Activated naive CD8-positive, alpha-beta T cell (primary cell): ENCODE measurements around the gene IGF2R.
"Not testable (repeated sequence)": the region's sequence is repeated elsewhere in the genome, so short reads cannot be mapped to it uniquely, and the experiment has no call there.

ENCODE experiments used
- H3K27ac Mint-ChIP-seq: one replicate; pipeline ENCODE4 v1.8.0; 2021; ENCODE audit warnings: mixed read lengths
- H3K27me3 Mint-ChIP-seq: one replicate; pipeline ENCODE4 v1.8.0; 2021; ENCODE audit warnings: mixed read lengths
- H3K36me3 Mint-ChIP-seq: one replicate; pipeline ENCODE4 v1.8.0; 2021; ENCODE audit warnings: mixed read lengths
- H3K4me1 Mint-ChIP-seq: one replicate; pipeline ENCODE4 v1.8.0; 2021; ENCODE audit warnings: low read depth, mixed read lengths
- H3K4me3 Mint-ChIP-seq: one replicate; pipeline ENCODE4 v1.8.0; 2021; ENCODE audit warnings: mild to moderate bottlenecking, mixed read lengths
- H3K9me3 Mint-ChIP-seq: one replicate; pipeline ENCODE4 v1.8.0; 2021; ENCODE audit warnings: low read depth, mixed read lengths

IGF2R gene

DNA sequence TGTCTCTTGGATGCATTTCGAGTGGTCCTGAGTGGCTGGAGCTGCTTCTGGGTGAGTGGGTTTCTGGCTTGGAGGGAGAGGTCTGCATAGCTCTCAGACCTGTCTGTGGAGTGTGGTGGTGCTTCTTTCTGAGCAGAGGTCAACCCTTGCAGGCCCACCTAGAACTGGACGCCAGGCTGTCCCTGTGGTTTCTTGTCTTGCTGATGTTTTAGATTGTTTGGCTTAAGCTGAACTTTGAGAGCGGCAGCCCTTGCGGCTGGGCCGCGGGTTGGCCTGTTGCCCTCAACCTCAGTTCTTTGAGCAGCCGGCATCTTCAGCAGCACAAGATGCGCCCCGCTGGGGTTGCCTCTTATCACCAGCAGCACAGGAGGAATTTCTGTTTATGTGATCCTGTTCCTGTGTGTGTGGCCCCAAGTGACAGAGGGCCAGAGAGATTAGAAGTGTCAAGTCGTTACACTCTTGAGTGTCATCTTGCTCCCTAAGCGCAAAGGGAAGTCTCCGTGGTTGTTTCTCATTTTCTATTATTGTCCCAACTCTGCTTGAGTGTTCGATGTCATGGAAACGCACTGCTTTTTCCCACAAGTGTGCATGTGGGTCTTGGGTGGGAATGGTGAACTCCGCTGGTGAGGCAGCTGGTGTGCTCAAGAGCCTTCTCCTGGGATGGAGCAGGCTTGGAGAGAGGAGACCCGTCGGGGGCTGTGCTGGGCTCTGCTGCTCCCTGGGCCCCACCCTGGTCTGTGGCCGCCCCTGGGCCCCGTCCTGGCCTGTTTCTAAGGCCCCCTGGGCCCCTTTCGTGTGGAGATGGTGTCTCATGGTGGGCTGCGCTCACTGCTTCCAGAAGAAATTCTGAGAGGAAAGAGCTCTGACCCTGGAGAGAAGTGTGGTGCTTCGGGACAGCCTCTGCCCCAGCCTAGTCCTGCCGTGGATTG, 132.7 kb downstream of the IGF2R start:
- H3K27me3 Mint-ChIP-seq: no peaks in the 10 kb centered on the region
- H3K27ac Mint-ChIP-seq: peak overlapping the region; percentile 41
- no peaks in the 10 kb centered on the region for H3K9me3 Mint-ChIP-seq

DNA sequence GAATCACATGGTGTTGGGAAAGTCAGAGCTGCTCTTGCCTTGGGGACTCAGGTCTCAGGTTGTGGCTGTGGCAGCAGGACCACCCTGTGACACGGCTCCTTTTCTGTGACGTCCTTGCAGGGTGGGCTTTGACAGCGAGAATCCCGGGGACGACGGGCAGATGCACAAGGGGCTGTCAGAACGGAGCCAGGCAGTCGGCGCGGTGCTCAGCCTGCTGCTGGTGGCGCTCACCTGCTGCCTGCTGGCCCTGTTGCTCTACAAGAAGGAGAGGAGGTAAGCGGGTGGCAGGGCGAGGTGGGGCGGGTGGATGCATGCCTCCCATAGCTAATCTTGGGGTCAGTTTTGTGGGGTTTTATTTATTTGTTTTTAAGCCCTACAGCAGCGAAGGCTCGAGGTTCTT, 133.5 kb downstream of the IGF2R start:
- Mint-ChIP-seq H3K4me3 (no peak overlapping the region), H3K36me3 (peaks cover 7% of the 10 kb centered on the region), H3K27ac (no peak overlapping the region), H3K27me3 (no peaks in the 10 kb centered on the region), H3K9me3 (no peaks in the 10 kb centered on the region), H3K4me1 (peaks cover 11% of the 10 kb centered on the region)

More for the DNA sequence above, 132.7 kb downstream of the IGF2R start:
- H3K4me3 Mint-ChIP-seq: no peak overlapping the region
- H3K36me3 Mint-ChIP-seq: peaks cover 7% of the 10 kb centered on the region
- H3K4me1 Mint-ChIP-seq: peaks cover 11% of the 10 kb centered on the region

DNA sequence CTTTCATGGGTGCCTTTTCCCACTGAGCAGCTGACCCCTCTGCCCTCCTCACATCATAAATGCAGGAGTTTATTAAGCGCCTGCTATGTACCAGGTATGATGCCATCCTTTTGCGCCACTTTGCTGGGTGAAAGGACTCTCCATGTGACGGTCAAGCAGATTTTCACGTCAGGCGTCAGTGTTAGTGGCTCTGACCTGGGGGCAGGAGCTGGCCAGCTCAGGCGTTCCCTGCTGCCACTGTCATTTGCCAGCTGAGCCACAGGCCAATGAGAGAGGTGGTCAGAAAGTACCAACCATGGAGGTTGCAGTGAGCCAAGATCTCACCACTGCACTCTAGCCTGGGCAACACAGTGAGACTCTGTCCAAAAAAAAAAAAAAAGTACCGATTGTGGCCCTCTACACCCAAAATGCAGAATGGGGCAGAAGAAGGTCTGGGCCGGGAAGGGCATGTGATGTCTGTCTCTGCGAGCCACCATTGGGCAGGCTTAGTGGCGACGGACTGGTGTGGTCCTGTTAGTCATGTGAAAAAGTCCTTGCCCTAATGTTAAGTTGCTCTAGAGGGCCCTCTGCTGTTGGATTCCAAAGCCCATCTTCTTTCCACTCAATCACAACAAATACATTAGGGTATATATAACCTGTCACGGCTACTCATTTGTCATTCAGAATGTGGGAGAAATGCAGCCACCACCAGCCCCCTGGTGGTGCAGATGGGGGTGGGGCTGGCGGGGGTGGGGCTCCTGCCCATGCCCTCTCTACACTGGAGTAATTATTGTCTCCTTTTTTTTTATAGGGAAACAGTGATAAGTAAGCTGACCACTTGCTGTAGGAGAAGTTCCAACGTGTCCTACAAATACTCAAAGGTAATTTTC, 134.3 kb downstream of the IGF2R start:
- Mint-ChIP-seq H3K4me1 (peaks cover 13% of the 10 kb centered on the region), H3K27me3 (no peaks in the 10 kb centered on the region), H3K9me3 (no peaks in the 10 kb centered on the region), H3K27ac (no peak overlapping the region), H3K36me3 (peaks cover 7% of the 10 kb centered on the region), H3K4me3 (no peak overlapping the region)

DNA sequence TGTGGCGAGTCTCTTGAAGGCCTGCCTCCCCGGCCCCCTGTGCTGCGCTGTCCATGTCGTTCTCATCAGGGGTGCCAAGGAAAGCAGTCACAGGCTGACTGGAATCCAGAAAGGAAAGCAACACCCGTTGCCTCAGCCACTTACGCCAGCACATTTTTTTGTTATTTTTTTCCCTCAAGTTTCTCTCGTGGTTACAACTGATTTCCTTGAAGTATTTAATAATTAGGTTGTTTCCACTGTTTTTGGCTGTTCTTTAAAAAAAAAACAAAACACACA, 134.9 kb downstream of the IGF2R start:
- Mint-ChIP-seq H3K9me3 (no peaks in the 10 kb centered on the region), H3K4me3 (no peak overlapping the region), H3K36me3 (peaks cover 7% of the 10 kb centered on the region), H3K27ac (no peak overlapping the region), H3K4me1 (peaks cover 14% of the 10 kb centered on the region), H3K27me3 (no peaks in the 10 kb centered on the region)

DNA sequence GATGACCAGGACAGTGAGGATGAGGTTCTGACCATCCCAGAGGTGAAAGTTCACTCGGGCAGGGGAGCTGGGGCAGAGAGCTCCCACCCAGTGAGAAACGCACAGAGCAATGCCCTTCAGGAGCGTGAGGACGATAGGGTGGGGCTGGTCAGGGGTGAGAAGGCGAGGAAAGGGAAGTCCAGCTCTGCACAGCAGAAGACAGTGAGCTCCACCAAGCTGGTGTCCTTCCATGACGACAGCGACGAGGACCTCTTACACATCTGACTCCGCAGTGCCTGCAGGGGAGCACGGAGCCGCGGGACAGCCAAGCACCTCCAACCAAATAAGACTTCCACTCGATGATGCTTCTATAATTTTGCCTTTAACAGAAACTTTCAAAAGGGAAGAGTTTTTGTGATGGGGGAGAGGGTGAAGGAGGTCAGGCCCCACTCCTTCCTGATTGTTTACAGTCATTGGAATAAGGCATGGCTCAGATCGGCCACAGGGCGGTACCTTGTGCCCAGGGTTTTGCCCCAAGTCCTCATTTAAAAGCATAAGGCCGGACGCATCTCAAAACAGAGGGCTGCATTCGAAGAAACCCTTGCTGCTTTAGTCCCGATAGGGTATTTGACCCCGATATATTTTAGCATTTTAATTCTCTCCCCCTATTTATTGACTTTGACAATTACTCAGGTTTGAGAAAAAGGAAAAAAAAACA, 136.1 kb downstream of the IGF2R start:
- Mint-ChIP-seq H3K4me1 (peaks cover 12% of the 10 kb centered on the region), H3K9me3 (no peaks in the 10 kb centered on the region), H3K27me3 (no peaks in the 10 kb centered on the region), H3K36me3 (peaks cover 5% of the 10 kb centered on the region), H3K4me3 (no peak overlapping the region), H3K27ac (no peak overlapping the region)

DNA sequence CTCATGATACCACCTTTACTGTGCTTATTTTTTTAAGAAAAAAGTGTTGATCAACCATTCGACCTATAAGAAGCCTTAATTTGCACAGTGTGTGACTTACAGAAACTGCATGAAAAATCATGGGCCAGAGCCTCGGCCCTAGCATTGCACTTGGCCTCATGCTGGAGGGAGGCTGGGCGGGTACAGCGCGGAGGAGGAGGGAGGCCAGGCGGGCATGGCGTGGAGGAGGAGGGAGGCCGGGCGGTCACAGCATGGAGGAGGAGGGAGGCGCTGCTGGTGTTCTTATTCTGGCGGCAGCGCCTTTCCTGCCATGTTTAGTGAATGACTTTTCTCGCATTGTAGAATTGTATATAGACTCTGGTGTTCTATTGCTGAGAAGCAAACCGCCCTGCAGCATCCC, 137.1 kb downstream of the IGF2R start:
- Mint-ChIP-seq H3K9me3 (no peaks in the 10 kb centered on the region), H3K27me3 (no peaks in the 10 kb centered on the region), H3K4me1 (peaks cover 12% of the 10 kb centered on the region), H3K36me3 (peaks cover 2% of the 10 kb centered on the region), H3K27ac (no peak overlapping the region), H3K4me3 (no peak overlapping the region)

DNA sequence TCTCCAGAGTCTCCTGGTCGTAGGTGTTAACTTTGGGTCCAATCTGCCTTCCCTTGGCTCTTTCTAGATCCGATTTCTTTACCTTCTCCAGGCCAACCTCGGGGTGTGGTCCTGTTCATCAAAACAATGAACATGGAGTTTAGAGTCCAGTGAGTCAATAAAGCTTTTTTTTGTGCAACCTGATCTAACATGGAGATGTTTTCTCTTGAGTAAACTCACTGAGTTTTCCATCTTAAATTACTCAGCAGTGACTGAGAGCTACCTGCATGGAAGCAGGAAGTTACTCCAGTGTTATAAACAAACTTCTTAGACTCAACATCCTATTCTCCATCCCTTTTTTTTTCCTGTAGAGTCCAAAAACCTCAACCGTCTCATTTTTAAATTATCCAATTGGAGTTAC, 137.8 kb downstream of the IGF2R start:
- Mint-ChIP-seq H3K9me3 (no peaks in the 10 kb centered on the region), H3K27me3 (no peaks in the 10 kb centered on the region), H3K4me3 (no peak overlapping the region), H3K36me3 (peaks cover 2% of the 10 kb centered on the region), H3K27ac (peak overlapping the region; percentile 54), H3K4me1 (peaks cover 10% of the 10 kb centered on the region)

DNA sequence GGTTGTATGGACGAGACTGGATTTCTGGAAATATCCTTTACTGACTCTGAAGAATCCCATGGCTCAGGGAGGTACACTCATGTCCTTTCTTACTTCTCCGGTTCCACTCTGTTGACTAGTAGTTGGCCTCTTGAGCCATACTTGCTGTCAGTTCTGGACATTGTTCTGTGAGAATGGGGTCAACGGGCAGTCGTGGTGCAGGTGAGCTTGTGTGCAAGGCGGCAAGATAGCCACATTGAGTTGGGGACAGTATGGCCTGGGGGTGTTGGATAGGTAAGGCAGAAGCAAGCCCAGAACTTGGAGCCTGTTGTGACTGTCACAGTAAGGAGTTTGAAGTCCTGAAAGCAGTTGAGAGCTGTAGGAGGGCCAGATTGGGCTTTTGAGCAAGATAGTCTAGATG, 139.2 kb downstream of the IGF2R start:
- Mint-ChIP-seq H3K9me3 (no peaks in the 10 kb centered on the region), H3K36me3 (peaks cover 2% of the 10 kb centered on the region), H3K27ac (no peak overlapping the region), H3K27me3 (no peaks in the 10 kb centered on the region), H3K4me3 (no peak overlapping the region), H3K4me1 (peaks cover 10% of the 10 kb centered on the region)

DNA sequence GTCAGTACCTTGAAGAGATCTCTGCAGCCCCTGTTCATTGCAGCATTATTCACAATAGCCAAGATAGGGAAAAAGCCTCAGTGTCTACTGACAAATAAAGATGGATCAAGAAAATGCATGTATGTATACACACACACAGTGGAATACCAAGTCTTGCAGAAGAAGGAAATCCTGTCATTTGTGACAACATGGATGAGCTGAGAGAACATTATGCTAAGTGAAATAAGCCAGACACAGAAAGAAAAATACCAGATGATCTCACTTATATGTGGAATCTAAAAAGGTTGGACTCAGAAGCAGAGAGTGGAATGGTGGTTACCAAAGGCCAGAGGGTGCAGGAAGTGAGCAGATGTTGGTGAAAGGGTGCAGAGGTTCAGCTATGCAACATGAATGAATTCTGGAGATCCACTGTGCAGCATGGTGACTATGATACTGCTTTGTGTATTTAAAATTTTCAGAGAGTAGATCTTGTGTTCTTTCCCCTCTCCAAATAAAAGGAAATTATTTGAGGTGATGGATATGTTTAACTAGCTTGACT, 141.8 kb downstream of the IGF2R start:
- H3K27me3 Mint-ChIP-seq: no peaks in the 10 kb centered on the region
- no peak overlapping the region for H3K27ac Mint-ChIP-seq
- no peak overlapping the region for H3K4me3 Mint-ChIP-seq
- peaks cover 10% of the 10 kb centered on the region for H3K4me1 Mint-ChIP-seq
- peaks cover 2% of the 10 kb centered on the region for H3K36me3 Mint-ChIP-seq
- no peaks in the 10 kb centered on the region for H3K9me3 Mint-ChIP-seq

DNA sequence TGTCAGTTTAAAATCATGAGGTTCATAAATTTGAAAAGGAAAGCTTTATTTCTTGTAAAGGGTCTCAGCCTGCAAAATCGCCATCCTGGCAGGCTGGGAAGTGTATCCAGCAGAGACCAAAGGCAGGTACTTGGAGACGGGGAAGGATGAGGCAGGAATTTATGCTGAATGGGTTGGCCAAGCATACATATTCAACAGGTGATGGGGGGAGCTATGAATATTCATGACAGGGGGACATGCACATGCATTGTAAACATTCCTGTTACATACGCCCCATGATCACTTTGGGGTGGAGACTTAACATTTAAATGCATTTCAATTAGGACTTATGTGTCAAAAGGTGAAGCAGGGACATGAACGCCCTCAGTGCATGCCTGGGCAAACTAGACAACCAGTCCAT, 142.9 kb downstream of the IGF2R start:
- Mint-ChIP-seq H3K4me3 (no peak overlapping the region), H3K27me3 (no peaks in the 10 kb centered on the region), H3K27ac (no peak overlapping the region), H3K36me3 (peaks cover 2% of the 10 kb centered on the region), H3K4me1 (peaks cover 10% of the 10 kb centered on the region), H3K9me3 (no peaks in the 10 kb centered on the region)

DNA sequence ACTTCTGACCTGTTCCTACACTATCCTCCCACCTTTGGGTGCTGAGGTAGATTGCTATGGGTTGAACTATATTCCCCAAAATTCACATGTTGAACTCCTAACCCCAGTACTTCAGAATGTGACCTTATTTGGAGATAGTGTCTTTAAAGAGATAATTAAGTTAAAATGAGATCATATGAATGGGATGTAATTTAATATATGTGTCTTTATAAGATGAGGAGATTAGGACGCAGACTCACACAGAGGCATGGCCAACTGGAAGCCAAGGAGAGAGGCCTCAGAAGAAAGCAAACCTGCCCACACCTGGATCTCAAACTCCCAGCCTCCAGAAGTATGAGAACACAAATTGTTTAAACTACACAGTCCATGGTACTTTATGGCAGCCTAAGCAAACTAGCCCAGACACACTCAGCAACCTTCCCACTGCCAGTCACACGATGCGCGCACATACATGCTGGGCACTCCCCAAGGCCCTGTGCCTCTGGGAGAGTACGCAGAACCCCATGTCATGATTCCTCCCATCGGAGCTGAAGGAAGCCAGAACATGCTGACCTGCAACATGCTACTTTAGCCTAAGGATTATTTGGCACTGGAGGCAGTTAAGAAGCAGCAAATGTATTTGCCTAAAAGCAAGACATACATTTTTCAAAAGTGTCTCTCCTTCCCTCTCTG, 143.9 kb downstream of the IGF2R start:
- Mint-ChIP-seq H3K4me1 (peaks cover 10% of the 10 kb centered on the region), H3K27me3 (no peaks in the 10 kb centered on the region), H3K36me3 (peaks cover 2% of the 10 kb centered on the region), H3K9me3 (no peaks in the 10 kb centered on the region), H3K27ac (no peak overlapping the region), H3K4me3 (no peak overlapping the region)

DNA sequence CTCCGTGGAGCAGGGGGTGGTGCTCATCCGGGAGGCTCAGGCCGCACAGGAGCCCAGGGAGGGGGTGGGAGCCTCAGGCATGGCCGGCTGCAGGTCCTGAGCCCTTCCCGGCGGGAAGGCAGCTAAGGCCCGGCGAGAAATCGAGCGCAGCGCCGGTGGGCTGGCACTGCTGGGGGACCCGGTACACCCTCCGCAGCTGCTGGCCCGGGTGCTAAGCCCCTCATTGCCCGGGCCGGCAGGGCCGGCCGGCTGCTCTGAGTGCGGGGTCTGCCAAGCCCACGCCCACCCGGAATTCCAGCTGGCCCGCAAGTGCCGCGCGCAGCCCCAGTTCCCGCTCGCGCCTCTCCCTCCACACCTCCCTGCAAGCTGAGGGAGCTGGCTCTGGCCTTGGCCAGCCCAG, 145.7 kb downstream of the IGF2R start:
- H3K27ac Mint-ChIP-seq, H3K4me3 Mint-ChIP-seq, H3K27me3 Mint-ChIP-seq, H3K4me1 Mint-ChIP-seq, H3K36me3 Mint-ChIP-seq, H3K9me3 Mint-ChIP-seq: not testable (repeated sequence)

DNA sequence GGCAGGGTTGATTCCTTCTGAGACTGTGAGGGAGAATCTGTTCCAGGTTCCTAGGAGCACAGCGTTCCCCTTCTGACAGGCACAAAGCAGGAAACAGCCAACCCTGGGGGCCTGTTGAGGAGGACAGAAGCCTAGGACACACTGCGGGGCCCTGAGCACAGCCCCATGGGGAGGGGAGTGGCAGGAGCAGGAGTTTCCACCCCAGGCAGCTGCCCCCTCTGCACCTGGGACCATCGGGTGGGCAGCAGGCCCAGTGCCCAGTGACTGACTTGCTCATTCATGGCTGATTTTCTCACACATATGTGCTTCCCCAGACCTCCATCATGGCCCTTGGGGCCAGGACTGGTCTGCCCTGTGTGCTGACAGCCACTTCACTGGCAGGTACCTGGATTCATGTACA, 146.5 kb downstream of the IGF2R start:
- H3K27me3 Mint-ChIP-seq: no peaks in the 10 kb centered on the region
- H3K4me1 Mint-ChIP-seq: peaks cover 3% of the 10 kb centered on the region
- H3K36me3 Mint-ChIP-seq: peaks cover 5% of the 10 kb centered on the region
- H3K9me3 Mint-ChIP-seq: no peaks in the 10 kb centered on the region
- H3K27ac Mint-ChIP-seq: no peak overlapping the region
- no peak overlapping the region for H3K4me3 Mint-ChIP-seq

DNA sequence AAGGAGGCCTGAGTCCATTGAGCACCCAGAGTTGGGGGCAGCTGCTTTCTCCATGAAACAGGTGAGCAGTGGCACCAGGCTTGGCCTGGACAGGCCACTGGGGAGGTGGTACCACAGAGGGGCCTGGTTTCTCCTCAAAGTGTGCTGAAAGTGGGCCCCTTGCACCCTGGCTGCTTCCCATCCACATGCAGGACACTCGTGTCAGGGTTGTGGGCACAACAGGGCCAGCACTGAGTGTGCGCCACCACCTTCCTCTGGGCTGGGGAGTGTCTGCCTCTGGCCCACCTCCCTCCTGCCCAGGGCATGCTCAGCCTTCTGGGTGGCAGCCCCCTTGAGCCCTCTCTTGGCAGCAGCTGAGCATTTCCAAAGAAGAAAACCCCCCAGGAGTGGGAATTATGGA, 147.5 kb downstream of the IGF2R start:
- H3K36me3 Mint-ChIP-seq: peaks cover 7% of the 10 kb centered on the region
- H3K4me3 Mint-ChIP-seq: no peak overlapping the region
- no peaks in the 10 kb centered on the region for H3K4me1 Mint-ChIP-seq

More for the DNA sequence above, 147.5 kb downstream of the IGF2R start:
- H3K27me3 Mint-ChIP-seq: no peaks in the 10 kb centered on the region
- no peaks in the 10 kb centered on the region for H3K9me3 Mint-ChIP-seq
- no peak overlapping the region for H3K27ac Mint-ChIP-seq
